Prostate gland (tissue), 2 donors: ENCODE measurements around the gene TEKT2.

Experiments used
- POLR2A ChIP-seq: fragments of 450-650 bp; IDR thresholded peaks from one replicate; pipeline ENCODE4 v1.6.1; 2016; ENCODE audit warnings: antibody characterized with exemption, mild to moderate bottlenecking
- TF ChIP-seq, protein P1 (sequence below), 4 experiments: fragments of 200-600 bp in 2 of 4; fragments of 450-650 bp in 2 of 4; sonication (generic) in 2 of 4; IDR thresholded peaks; 1 replicate in 3 of 4; 2 replicates in 1 of 4; pipeline ENCODE4 v1.5.1; 2016 to 2019; ENCODE audit warnings: antibody characterized with exemption in 4 of 4, mild to moderate bottlenecking in 2 of 4, moderate library complexity in 2 of 4

- TF ChIP-seq, protein P1, sequence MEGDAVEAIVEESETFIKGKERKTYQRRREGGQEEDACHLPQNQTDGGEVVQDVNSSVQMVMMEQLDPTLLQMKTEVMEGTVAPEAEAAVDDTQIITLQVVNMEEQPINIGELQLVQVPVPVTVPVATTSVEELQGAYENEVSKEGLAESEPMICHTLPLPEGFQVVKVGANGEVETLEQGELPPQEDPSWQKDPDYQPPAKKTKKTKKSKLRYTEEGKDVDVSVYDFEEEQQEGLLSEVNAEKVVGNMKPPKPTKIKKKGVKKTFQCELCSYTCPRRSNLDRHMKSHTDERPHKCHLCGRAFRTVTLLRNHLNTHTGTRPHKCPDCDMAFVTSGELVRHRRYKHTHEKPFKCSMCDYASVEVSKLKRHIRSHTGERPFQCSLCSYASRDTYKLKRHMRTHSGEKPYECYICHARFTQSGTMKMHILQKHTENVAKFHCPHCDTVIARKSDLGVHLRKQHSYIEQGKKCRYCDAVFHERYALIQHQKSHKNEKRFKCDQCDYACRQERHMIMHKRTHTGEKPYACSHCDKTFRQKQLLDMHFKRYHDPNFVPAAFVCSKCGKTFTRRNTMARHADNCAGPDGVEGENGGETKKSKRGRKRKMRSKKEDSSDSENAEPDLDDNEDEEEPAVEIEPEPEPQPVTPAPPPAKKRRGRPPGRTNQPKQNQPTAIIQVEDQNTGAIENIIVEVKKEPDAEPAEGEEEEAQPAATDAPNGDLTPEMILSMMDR (IDR thresholded peaks at IDR 0.05) = no peak
- TF ChIP-seq POLR2A = no peak
Measured at GRCh38 chr1:36076979-36077573, 6.8 kb upstream of the TEKT2 start.
